Gastroesophageal sphincter (tissue), 4 donors: ENCODE results near the gene KLHL30. TPM values are rescaled to one million over a fixed set of nuclear protein-coding genes. Genes with fewer than 3 reads are reported as not detected.

Experiments used
- ATAC-seq: fragments of 150-250 bp; one replicate; pipeline ENCODE4 v1.9.1; 2016; ENCODE audit warnings: mild to moderate bottlenecking, moderate library complexity
- H3K27ac ChIP-seq, 4 donors: fragments of 200-600 bp; sonication (generic) in 3 of 4; 1 replicate in 3 of 4; 2 replicates in 1 of 4; pipeline ENCODE4 v1.5.1; 2016 to 2019
- H3K27me3 ChIP-seq: fragments of 200-600 bp; sonication (generic); one replicate; pipeline ENCODE4 v1.5.1; 2019
- H3K36me3 ChIP-seq, 2 donors: fragments of 200-600 bp; sonication (generic); one replicate each; pipeline ENCODE4 v1.5.1; 2019; ENCODE audit warnings: control low read depth in 1 of 2
- H3K4me1 ChIP-seq, 3 donors: fragments of 200-600 bp; sonication (generic); 1 replicate in 2 of 3; 2 replicates in 1 of 3; pipeline ENCODE4 v1.5.1; 2016 to 2019; ENCODE audit warnings: control low read depth in 2 of 3
- H3K4me3 ChIP-seq, 2 donors: fragments of 200-600 bp; sonication (generic); one replicate each; pipeline ENCODE4 v1.5.1; 2019; ENCODE audit warnings: mild to moderate bottlenecking in 1 of 2, moderate library complexity in 1 of 2
- H3K9me3 ChIP-seq, 3 donors: fragments of 200-600 bp; sonication (generic); one replicate each; pipeline ENCODE4 v1.5.1; 2017 to 2019; ENCODE audit warnings: control low read depth in 2 of 3
- EP300 ChIP-seq: sonication (generic); formaldehyde crosslinking; IDR thresholded peaks from one replicate; pipeline ENCODE4 v1.6.1; 2017; ENCODE audit warnings: antibody characterized with exemption, mild to moderate bottlenecking
- POLR2A ChIP-seq, 2 donors: fragments of 450-650 bp; IDR thresholded peaks; one replicate each; pipeline ENCODE4 v1.6.1; 2017; ENCODE audit warnings: antibody characterized with exemption in 2 of 2, mild to moderate bottlenecking in 2 of 2, moderate library complexity in 1 of 2
- POLR2AphosphoS5 ChIP-seq: sonication (generic); formaldehyde crosslinking; IDR thresholded peaks from one replicate; pipeline ENCODE4 v1.6.1; 2017; ENCODE audit warnings: antibody characterized with exemption
- WGBS, 2 donors: methylation state at CpG; one replicate each; pipeline ENCODE4 v1.1.5; 2018; ENCODE audit warnings: low coverage in 1 of 2; 5-methylcytosine and 5-hydroxymethylcytosine counted together
- total RNA-seq, 4 donors: library from RNA; depleted of rRNA; stranded (reverse); fragments of >200 nt; gene quantifications; one replicate each; pipeline ENCODE4 v1.1.0, GENCODE V29; 2016
- TF ChIP-seq, protein P1 (sequence below), 4 experiments: fragments of 200-600 bp in 2 of 4; fragments of 450-650 bp in 2 of 4; sonication (generic) in 1 of 4; IDR thresholded peaks; one replicate each; pipeline ENCODE4 v1.5.1; 2017 to 2019; ENCODE audit warnings: antibody characterized with exemption in 4 of 4, mild to moderate bottlenecking in 2 of 4, moderate library complexity in 2 of 4

KLHL30 gene
- total RNA-seq, 4 donors from 2014 or later: 1.3 to 8.1 (median 3.7) TPM

DNA sequence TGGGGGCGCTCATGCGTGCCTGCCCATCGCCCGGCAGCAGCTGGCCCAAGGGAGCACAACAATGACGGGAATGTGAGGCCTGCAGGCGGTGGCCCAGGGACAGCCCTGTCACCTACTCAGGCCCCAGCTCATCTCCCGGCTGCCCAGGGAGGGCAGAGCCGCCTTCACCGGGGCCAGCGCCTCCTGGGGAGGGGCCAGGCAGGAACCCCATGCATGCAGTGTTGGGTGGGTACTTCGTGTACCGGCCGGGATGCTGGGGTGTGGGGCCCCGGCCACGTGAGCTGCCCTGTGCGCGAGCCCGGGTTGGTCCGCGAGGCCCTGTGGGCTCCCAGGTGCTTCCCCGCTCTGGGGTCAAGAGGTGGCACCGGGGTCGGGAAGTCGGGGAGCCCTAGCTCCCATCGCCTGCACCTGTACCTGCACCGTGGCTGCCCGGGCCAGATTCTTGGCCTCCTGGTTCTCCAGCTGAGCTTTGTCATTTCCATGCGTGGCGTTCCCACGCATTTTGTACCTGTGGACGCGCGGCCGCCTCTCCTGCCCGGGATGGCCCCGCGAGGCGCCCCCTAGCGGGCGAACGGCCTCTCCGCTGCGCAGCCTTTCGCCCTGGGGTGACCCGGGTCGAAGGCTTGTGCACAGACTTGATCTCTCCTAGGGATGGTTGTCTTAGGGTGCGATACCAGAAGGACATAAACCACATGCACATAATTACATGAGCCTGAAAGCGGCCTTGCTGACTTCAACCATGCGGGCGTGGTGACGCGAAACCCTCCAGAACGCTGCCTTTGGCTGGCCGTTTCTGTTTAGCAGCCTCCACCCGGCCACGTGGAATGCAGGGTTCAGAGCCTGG, 950 bp downstream of the KLHL30 start:
- peaks cover 0 to 61% (median 17%) of the 10 kb centered on the region in 3 donors for H3K4me1 ChIP-seq
- TF ChIP-seq POLR2AphosphoS5 (no peak), POLR2A (IDR thresholded peaks at IDR 0.05) (no peak)
- TF ChIP-seq, protein P1, sequence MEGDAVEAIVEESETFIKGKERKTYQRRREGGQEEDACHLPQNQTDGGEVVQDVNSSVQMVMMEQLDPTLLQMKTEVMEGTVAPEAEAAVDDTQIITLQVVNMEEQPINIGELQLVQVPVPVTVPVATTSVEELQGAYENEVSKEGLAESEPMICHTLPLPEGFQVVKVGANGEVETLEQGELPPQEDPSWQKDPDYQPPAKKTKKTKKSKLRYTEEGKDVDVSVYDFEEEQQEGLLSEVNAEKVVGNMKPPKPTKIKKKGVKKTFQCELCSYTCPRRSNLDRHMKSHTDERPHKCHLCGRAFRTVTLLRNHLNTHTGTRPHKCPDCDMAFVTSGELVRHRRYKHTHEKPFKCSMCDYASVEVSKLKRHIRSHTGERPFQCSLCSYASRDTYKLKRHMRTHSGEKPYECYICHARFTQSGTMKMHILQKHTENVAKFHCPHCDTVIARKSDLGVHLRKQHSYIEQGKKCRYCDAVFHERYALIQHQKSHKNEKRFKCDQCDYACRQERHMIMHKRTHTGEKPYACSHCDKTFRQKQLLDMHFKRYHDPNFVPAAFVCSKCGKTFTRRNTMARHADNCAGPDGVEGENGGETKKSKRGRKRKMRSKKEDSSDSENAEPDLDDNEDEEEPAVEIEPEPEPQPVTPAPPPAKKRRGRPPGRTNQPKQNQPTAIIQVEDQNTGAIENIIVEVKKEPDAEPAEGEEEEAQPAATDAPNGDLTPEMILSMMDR (IDR thresholded peaks at IDR 0.05): peak in 3 of 4 experiments; percentile 27 to 62 (median 50)
- peaks cover 0 to 6% of the 10 kb centered on the region in 2 donors for H3K36me3 ChIP-seq
- peak; percentile 1 for ATAC-seq
- H3K27ac ChIP-seq: peak overlapping the region in 2 of 4 donors; percentile 39 to 66
- peak overlapping the region; percentile 14 to 48 for H3K4me3 ChIP-seq
- 60% methylated on average over 16 of the region's 56 CpGs; no CpG with 5 or more reads in 1 of the 2 donors for WGBS, 2 donors
- no peaks in the 10 kb centered on the region for H3K27me3 ChIP-seq
- no peaks in the 10 kb centered on the region for H3K9me3 ChIP-seq

DNA sequence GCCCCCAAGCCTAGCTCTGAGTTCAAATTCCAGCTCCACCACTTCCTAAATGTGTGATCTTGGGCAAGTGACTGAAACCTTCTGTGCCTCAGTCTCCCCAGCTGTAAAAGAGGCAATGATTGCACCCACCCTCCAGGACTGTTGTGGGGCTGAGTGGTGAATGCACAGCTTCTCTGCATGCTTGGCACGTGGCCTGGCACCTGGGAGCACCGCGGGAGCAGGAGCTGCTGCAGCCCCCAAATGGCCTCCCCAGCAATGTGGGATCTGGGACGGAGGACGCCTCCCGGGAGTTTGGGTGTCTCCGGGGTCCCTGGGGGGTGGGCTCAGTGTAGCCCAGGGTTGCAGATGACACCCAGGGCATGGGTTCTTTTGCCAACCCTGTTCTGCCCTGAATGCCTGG, 1.6 kb downstream of the KLHL30 start:
- no CpG with 5 or more reads among the region's 7 CpGs for WGBS, 2 donors
- TF ChIP-seq POLR2A (IDR thresholded peaks at IDR 0.05) (no peak), POLR2AphosphoS5 (no peak), EP300 (no peak)
- TF ChIP-seq, protein P1 (IDR thresholded peaks at IDR 0.05): no peak
- no peak overlapping the region for H3K4me3 ChIP-seq
- H3K36me3 ChIP-seq: peaks cover 0 to 6% of the 10 kb centered on the region in 2 donors
- H3K4me1 ChIP-seq: peaks cover 0 to 61% (median 17%) of the 10 kb centered on the region in 3 donors
- no peaks in the 10 kb centered on the region for H3K9me3 ChIP-seq
- no peak overlapping the region for H3K27ac ChIP-seq
- no peaks in the 10 kb centered on the region for H3K27me3 ChIP-seq
- ATAC-seq: no peak

DNA sequence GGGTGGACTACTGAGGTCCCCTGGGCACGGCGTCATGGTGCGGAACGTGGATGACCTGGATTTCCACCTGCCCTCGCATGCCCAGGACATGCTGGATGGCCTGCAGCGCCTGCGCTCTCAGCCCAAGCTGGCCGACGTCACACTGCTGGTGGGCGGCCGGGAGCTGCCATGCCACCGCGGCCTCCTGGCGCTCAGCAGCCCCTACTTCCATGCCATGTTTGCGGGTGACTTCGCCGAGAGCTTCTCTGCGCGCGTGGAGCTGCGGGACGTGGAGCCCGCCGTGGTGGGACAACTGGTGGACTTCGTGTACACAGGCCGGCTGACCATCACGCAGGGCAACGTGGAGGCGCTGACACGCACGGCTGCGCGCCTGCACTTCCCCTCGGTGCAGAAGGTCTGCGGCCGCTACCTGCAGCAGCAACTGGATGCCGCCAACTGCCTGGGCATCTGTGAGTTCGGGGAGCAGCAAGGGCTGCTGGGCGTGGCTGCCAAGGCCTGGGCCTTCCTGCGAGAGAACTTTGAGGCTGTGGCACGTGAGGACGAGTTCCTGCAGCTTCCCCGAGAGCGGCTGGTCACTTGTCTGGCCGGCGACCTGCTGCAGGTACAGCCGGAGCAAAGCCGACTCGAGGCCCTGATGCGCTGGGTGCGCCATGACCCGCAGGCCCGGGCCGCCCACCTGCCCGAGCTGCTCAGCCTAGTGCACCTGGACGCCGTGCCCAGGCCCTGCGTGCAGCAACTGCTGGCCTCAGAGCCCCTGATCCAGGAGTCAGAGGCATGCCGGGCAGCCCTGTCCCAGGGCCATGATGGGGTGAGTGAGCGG, 2.5 kb downstream of the KLHL30 start:
- Histone ChIP-seq H3K9me3 (no peaks in the 10 kb centered on the region), H3K27me3 (no peaks in the 10 kb centered on the region), H3K4me3 (no peak overlapping the region), H3K36me3 (peaks cover 0 to 6% of the 10 kb centered on the region in 2 donors), H3K4me1 (peaks cover 0 to 61% (median 17%) of the 10 kb centered on the region in 3 donors), H3K27ac (no peak overlapping the region)
- TF ChIP-seq EP300: no peak
- no peak for TF ChIP-seq POLR2A (IDR thresholded peaks at IDR 0.05)
- TF ChIP-seq, protein P1 (IDR thresholded peaks at IDR 0.05): no peak
- TF ChIP-seq POLR2AphosphoS5: no peak
- no peak for ATAC-seq
- WGBS, 2 donors: 100% methylated on average over 1 of the region's 60 CpGs; no CpG with 5 or more reads in 1 of the 2 donors

DNA sequence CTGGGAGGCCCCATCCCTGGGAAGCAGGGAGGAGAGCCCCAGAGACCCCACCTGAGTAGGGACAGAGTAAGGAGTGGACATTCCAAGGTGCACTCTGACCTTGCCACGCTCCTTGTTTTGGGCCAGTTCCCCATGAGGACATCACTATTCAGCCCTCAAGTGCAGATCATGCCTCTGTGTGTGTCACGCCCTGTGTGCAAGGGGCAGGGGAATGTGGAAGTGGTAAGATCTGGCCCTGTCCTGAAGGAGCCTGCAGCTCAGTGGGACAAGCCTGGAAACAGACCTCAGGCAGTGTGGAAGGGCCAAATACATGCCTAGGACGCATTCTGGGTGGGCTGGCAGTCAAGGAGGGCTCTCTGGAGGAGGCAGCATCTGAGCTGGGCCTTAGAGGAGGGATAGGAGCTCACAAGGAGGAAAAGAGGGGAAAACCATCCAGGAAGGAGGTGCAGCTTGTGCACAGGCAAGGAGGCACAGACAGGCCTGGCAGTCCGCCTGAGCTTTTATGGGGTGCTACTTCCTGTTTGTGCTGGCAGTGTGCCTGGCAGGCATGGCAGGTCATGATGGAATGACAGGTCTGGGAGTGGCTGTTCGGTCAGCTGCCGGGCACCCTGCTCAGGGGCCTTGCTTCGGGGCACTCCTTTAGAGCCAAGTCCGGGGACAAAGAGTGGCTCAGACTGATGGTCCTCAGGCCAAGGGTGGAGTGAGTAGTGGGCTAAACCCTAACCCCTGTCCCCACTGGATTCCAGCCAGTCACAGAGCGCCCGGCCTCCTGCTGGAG, 3.3 kb downstream of the KLHL30 start:
- Histone ChIP-seq H3K36me3 (peaks cover 0 to 6% of the 10 kb centered on the region in 2 donors), H3K4me3 (no peak overlapping the region), H3K9me3 (no peaks in the 10 kb centered on the region), H3K4me1 (peaks cover 0 to 61% (median 17%) of the 10 kb centered on the region in 3 donors), H3K27me3 (no peaks in the 10 kb centered on the region), H3K27ac (no peak overlapping the region)
- ATAC-seq: no peak
- TF ChIP-seq POLR2AphosphoS5 (no peak), POLR2A (IDR thresholded peaks at IDR 0.05) (no peak), EP300 (no peak)
- TF ChIP-seq, protein P1 (IDR thresholded peaks at IDR 0.05): no peak
- WGBS, 2 donors: 66 to 82% methylated on average over 2 to 3 of the region's 10 CpGs
